Measurements from ENCODE around the gene KCNMA1.
A peak's percentile ranks its signal among the peaks of the same experiment; 100 is the strongest.

KCNMA1 gene

DNA sequence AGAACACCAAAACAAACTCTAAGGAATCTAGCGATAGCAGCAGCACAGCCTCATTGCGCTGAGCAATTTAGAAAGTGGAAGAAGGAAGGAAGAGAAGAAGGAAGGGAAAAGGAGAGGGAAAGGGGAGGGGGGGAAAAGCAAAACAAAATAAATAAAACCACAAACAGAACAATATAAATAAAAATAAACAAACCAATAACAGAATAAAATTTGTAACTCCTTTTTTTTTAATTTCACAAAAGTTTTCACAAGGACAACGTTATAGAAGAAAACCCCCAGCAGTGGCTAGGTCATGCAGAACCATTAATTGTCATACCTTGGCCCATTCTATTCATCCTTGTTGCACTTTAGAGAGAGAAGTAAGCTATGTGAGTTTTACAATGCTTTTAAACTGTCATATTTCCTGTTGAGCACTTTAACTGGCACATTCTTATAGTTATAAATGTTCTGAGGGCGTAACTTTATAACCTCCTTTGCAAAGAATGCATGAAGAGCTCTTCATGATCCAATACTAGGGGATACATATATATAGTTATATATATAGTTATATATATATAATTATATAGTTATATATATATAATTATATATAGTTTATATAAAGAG is 752.8 kb downstream of the KCNMA1 start:
- DNase-seq (ENCODE audit: low spot score): no peak

GRCh38 chr10:76883596-76883995 is 754.0 kb downstream of the KCNMA1 start:
- DNase-seq (ENCODE audit: low spot score): no peak

DNA sequence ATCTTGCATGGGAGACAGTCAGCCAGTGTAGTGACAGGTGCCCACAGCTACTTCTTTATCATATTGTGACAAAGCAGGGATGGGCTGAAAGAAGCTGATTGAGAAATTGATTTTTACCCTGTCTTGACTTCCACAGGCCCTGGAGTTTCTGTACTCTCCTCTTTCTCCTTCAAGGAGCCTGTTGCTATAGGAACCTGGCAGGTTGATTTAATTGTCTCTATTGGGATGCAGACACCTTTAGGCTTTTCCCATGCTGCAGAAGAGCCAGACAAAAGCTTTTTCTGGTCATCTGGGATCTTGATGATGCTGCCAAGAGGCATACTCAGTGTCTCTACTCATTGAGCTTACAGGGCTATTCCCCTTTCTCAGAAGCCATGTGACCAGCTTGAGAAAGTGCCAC is 754.8 kb downstream of the KCNMA1 start:
- no peak for DNase-seq (ENCODE audit: low spot score)

DNA sequence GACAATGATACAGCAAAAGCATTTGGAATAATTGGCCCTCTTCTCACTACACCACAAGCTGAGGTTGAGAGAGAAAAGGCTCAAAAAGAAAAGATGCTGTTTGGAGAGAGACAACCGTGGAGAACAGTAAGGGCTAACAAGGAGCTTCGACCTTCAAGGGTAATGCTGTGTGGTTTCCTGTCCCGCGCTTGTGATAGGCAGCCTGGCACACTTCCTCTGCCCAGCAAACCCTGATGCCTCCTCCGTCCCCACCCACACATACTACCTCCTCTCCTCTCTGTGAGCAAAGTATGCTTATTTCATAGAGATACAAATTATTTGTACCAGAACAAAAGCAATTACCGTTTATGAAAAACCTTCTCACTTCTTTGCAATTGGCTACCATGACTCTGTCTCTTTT is 755.4 kb downstream of the KCNMA1 start:
- DNase-seq (ENCODE audit: low spot score): no peak

DNA sequence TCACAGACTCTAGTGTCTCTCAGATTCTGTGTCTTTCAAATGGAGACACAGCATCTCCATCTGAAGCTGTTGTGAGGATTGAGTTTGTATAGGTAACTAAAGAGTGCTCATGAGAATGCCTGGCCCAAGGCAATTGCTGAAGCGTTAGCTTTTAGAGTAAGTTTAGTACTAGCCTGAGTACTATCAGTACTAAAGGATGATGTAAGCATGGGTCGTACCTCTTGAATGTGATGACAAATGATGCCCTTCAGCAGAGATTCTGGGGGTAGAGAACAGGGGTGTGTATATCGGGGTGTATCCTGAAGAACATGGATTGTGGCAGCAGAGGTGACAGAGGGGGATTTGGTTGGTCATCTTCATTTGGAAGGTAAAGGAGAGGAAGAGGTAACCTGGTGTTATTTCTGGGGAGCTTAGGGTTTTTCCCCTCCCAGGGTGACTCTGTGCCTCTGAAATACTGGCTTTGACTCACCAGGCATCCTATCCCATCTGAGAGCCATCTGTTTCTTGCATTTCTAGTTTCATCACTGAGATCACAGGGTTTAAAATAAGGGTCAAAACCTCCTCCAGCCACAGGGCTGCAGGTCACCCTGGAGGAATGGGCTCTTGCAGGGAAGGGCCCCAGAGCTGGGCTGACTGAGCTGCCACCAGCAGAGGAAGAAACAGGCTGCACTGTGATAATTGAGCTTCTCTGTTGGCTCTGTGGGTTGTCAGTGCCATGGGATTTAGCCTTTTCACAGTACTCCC is 756.0 kb downstream of the KCNMA1 start:
- peak; percentile 16 for DNase-seq (ENCODE audit: low spot score)

GRCh38 chr10:76880931-76881330 is 756.7 kb downstream of the KCNMA1 start:
- no peak for DNase-seq (ENCODE audit: low spot score)

DNA sequence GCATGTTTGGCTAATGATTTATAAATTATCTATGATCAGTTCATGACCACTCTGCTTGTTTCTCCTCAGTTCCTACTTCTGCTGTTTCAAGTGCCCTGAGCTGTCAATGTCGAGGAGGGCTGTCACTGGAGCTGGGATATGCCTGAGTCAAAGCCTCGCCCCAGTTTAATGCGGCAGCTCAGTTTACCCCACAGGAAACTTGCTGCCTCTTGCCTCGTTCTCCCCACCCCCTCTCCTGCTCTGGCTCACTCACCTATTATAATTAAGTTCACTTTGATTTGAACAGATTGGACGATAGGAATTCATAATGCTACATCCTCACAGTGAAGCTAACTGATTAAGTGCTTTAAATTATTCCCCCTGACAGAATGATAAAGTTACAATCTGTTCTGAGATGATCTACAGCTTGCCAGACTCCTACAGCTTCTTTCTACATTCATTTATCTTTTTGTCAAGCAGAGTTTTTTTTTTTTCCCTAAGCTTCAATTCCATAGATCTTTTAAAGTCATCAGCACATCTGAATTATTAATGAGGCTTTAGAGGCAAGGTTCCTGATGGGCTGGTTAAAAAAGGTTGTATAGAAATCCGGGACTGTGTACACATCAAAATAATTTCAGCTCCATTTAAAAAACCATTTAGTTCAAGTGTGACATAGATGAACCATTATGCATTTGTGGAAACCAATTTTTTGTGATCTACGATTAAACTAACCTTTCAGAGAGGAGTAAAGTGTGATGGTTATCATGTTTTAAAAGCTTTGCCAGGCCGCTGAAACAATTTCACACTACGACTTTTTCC is 758.3 kb downstream of the KCNMA1 start:
- no peak for DNase-seq (ENCODE audit: low spot score)

DNA sequence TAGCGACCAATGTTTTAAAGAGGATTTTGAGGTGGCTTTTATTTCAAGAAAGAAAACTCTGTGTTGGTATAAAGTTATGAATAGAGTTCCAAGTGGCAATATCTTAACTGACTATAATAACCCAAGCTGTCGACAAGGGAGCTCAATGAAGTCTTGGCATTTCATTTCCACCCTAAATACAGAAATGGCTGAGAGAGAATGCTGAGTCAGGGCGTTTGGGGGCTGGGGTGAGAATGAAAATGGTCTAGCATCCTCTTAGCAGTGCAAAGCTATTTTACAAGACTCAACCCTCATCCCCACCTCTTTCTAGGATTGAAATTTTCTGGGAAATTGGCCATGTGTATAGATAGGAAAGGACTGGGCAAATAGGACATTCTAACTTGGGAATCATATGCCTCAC is 759.1 kb downstream of the KCNMA1 start:
- no peak for DNase-seq (ENCODE audit: low spot score)

DNA sequence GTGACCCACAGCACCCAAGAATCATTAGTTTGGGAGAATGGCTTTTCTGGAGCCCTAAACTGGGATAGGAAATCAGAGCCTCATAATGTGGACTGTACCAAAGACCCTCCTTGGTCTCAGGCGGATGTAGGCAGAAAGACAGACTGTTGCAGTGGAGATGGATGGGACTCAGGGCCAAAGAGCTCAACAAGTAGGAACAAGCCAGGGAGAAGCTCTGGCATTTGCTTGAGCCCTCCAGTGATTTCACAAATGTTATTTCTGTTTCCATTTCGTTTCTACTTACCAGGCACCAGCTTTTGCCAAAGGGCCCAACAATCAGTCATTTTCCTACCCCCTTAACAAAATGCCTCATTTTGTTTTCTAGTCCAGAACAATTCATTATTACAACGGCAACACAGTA is 762.7 kb downstream of the KCNMA1 start:
- DNase-seq (ENCODE audit: low spot score): no peak

- DNase-seq (ENCODE audit: low spot score): peak; percentile 4
These were observed 763.4 kb downstream of the KCNMA1 start for GRCh38 chr10:76874176-76874575.

DNA sequence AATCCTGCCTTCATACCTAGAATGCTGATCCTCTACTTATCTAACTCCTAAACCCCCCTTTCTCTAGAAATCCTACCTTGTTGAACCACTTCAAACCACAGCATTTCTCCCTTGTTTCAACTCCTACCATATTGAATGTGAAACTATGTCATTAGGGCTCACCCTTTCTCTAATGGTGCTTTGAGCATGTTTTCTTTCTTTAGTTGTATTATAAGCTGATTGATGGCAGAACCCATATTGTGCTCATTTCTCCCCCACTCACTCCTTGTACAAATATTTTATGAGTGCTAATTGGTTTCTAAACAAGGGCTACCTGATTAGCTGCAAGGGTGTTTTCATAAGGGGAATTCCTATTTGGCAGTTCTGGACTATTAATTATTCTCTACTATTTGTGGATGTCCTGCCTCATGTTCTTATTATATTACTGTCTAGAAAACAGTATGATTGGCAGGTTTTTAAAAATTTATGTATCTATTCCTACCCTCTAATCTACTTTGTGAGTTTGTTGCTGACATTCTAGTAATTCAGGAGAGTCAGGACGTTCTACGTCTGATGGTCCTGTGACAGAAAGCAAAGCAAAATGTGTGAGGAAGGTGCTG is 765.8 kb downstream of the KCNMA1 start:
- no peak for DNase-seq (ENCODE audit: low spot score)

GRCh38 chr10:76869931-76870330 is 767.7 kb downstream of the KCNMA1 start:
- no peak for DNase-seq (ENCODE audit: low spot score)

DNA sequence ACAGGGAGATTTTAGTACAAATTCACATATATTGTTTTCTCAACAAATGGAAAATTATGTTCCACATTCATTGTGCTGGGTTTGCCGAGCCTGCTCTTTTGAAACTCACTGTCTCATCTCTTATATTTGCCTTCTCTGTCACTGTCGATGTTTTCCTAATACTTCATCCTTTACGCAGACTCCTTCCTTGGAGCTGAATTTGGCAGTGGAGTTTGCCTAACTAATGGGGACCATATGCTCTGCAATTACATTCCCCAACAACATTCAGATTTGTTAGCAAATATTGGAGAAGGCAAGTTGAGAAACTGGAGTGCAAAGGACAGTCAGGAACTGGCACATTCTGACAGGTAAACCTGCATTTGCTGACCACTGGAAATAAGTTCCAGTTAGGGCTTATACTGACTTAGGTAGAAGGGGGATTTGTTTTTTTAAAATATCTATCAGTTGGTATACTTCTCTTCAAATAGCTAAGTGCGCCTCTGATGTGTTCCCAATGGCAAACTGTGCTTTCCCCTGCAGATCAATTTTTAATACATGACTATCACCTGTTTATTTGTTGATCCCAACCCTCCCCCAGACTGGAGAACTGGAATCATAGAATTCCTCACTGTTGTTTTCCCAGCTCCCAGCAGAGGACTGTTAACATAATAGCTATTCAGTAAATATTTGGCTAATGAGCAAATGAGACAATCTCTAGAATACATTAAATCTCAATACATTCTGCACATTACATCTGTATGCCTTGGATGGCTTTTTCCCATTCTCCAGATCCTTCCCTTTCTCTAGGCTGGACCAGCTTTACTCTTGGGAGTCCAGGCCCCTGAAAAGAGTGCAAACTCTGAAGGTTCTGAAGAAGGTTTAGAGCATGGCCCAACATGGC is 769.3 kb downstream of the KCNMA1 start:
- DNase-seq (ENCODE audit: low spot score): no peak

- DNase-seq (ENCODE audit: low spot score): no peak
These were observed 770.6 kb downstream of the KCNMA1 start for GRCh38 chr10:76866841-76867586.

DNA sequence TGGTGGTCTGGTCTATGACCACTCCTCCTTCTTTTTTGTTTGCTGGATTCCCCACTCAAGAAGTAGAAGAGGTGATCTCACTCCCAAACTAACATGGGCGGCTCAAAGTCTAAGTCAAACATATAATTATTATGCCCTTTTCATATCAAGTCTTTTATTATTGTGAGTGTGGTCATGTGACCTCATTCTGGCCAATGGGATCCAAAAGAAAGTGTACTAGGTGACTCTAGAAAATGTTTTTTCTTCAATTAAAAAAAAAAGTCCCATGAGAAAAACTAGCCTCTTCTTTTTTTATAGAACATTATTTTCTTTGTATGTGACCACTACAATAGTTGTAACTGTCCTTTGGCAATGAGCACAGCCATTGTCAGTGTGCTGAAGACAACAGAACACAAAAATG is 772.7 kb downstream of the KCNMA1 start:
- no peak for DNase-seq (ENCODE audit: low spot score)

- no peak for DNase-seq (ENCODE audit: low spot score)
These were observed 778.9 kb downstream of the KCNMA1 start for GRCh38 chr10:76858721-76859120.

DNA sequence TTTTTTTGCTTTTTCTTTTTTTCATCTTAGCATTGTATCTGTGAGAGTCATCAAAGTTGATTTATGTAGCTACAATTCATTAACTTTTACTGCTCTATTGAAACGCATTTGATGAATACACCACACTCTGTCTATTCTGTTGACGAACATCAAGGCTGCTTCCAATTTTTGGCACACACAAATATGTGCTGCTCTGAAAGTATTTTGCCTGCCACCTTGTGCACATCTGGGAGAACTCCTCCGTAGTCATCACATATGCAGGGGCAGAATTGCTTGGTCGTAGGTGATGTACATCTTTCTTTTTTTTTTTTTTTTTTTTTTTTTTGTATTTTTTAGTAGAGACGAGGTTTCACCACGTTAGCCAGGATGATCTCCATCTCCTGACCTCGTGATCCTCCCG is 796.8 kb downstream of the KCNMA1 start:
- no peak for DNase-seq (ENCODE audit: low spot score)

- DNase-seq (ENCODE audit: low spot score): no peak
These were observed 798.3 kb downstream of the KCNMA1 start for GRCh38 chr10:76839276-76839675.

DNA sequence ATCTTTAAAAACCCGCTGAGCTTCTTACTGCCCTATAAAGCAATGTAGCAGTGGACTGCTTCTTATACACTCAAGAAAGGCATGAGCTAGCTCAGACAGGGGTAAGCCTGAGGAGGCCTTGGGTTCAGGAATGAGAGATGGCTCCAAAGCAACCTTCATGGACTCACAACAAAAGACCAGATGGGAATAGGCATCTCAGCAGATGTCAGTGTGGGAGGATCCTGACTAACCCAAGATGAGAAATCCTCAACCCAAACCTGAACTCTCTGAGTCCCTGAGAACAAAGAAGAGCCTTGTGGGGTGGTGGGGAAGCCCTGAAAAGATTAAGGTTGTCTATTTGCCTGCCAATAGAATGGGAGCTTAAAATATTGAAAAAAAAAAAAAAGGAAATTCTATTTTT is 807.4 kb downstream of the KCNMA1 start:
- DNase-seq (ENCODE audit: low spot score): no peak

DNA sequence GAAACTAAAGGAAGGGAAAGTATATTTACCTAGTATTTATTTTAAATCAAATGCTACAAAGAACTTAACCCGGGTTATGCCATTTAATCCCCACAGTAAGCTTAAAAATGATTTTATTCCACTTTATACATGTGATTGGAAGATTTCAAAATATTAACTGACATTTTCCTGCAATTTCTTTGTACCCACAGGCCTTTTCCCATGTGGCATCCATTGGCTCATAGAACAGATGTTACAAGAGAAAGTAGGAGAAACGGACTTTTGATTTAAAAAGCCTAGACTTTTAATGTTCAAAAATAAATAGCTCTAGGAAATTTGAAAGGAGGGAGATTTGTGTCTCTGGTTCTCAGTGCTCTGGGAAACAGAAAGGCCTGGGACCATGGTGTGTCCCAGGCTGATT is 807.9 kb downstream of the KCNMA1 start:
- DNase-seq (ENCODE audit: low spot score): no peak

All from kidney tubule cell (primary cell).